Neural cell (in vitro differentiated cells): Measurements from ENCODE around the gene DNAJC7. TPM values are rescaled to one million over a fixed set of nuclear protein-coding genes. Genes with fewer than 3 reads are reported as not detected.

Experiments used
- H2AFZ ChIP-seq: fragments of 200-600, 300-800 bp; sonication (generic), shearing (Covaris generic); 2 replicates; pipeline ENCODE4 v1.6.0; 2014; ENCODE audit warnings: low read depth, mild to moderate bottlenecking, antibody characterized with exemption, low read length, moderate library complexity
- H3F3A ChIP-seq: fragments of 200-600 bp; shearing (Covaris generic); 2 replicates; pipeline ENCODE4 v1.6.1; 2016; ENCODE audit warnings: mild to moderate bottlenecking, moderate library complexity, mixed read lengths, antibody characterized with exemption, low read length; ENCODE audit not compliant: insufficient read depth, poor library complexity, severe bottlenecking
- H3K27ac ChIP-seq: fragments of 200-600, 300-800 bp; sonication (generic), shearing (Covaris generic); 2 replicates; pipeline ENCODE4 v1.5.1; 2014; ENCODE audit warnings: mild to moderate bottlenecking, low read length, moderate library complexity
- H3K27me3 ChIP-seq: fragments of 300-800, 200-600 bp; sonication (generic), shearing (Covaris generic); 2 replicates; pipeline ENCODE4 v1.6.0; 2014; ENCODE audit warnings: mild to moderate bottlenecking, low read depth, low read length, moderate library complexity; ENCODE audit not compliant: insufficient read depth
- H3K36me3 ChIP-seq: fragments of 300-800, 200-600 bp; sonication (generic), shearing (Covaris generic); 2 replicates; pipeline ENCODE4 v1.5.1; 2014; ENCODE audit warnings: mild to moderate bottlenecking, antibody characterized with exemption, low read length, moderate library complexity; ENCODE audit not compliant: insufficient read depth
- H3K4me2 ChIP-seq: fragments of 300-800, 200-600 bp; sonication (generic), shearing (Covaris generic); 2 replicates; pipeline ENCODE4 v1.6.0; 2014; ENCODE audit warnings: mild to moderate bottlenecking, low read length
- H3K4me3 ChIP-seq: fragments of 300-800, 200-600 bp; sonication (generic), shearing (Covaris generic); 2 replicates; pipeline ENCODE4 v1.5.1; 2014; ENCODE audit warnings: mild to moderate bottlenecking, low read length, moderate library complexity
- H3K79me2 ChIP-seq: fragments of 200-600 bp; shearing (Covaris generic); replicated peaks from 2 replicates; pipeline ENCODE4 v1.6.0; 2014; ENCODE audit warnings: mild to moderate bottlenecking, low read length, moderate library complexity; ENCODE audit not compliant: insufficient read depth
- H3K9ac ChIP-seq: fragments of 300-800, 200-600 bp; sonication (generic), shearing (Covaris generic); 2 replicates; pipeline ENCODE4 v1.6.1; 2016; ENCODE audit warnings: mild to moderate bottlenecking, low read length, mixed read lengths
- H3K9me2 ChIP-seq: fragments of 200-600 bp; shearing (Covaris generic); 2 replicates; pipeline ENCODE4 v1.6.1; 2016; ENCODE audit warnings: mild to moderate bottlenecking, low read length, mixed read lengths; ENCODE audit not compliant: insufficient read depth
- H3K9me3 ChIP-seq: fragments of 200-600, 300-800 bp; sonication (generic), shearing (Covaris generic); 2 replicates; pipeline ENCODE4 v1.6.1; 2016; ENCODE audit warnings: mild to moderate bottlenecking, mixed run types, low read length, moderate library complexity, mixed read lengths
- H4K20me1 ChIP-seq: fragments of 200-600 bp; shearing (Covaris generic); 2 replicates; pipeline ENCODE4 v1.6.1; 2016; ENCODE audit warnings: mild to moderate bottlenecking, mixed run types; ENCODE audit not compliant: insufficient read depth
- CTCF ChIP-seq: fragments of 450-650 bp; IDR thresholded peaks from 2 replicates; pipeline ENCODE4 v1.5.1; 2014; ENCODE audit warnings: antibody characterized with exemption, mild to moderate bottlenecking, moderate library complexity; ENCODE audit not compliant: poor library complexity, severe bottlenecking
- EP300 ChIP-seq: fragments of 450-650 bp; conservative IDR thresholded peaks from 2 replicates; pipeline ENCODE4 v1.6.1; 2014; ENCODE audit warnings: antibody characterized with exemption, mild to moderate bottlenecking, moderate library complexity; ENCODE audit not compliant: poor library complexity, severe bottlenecking
- EZH2 ChIP-seq: fragments of 200-600, 300-800 bp; shearing (Covaris generic), sonication (generic); IDR thresholded peaks from 2 replicates; pipeline ENCODE4 v1.6.1; 2014; ENCODE audit warnings: antibody characterized with exemption, low read length, borderline replicate concordance, mild to moderate bottlenecking; ENCODE audit not compliant: insufficient read depth, poor library complexity, severe bottlenecking
- MXI1 ChIP-seq: fragments of 450-650 bp; conservative IDR thresholded peaks from 2 replicates; pipeline ENCODE4 v1.6.1; 2014; ENCODE audit warnings: antibody characterized with exemption, mild to moderate bottlenecking; ENCODE audit not compliant: poor library complexity, severe bottlenecking
- POLR2AphosphoS5 ChIP-seq: IDR thresholded peaks from 2 replicates; pipeline ENCODE4 v1.6.1; 2012
- RAD21 ChIP-seq: fragments of 450-650 bp; conservative IDR thresholded peaks from 2 replicates; pipeline ENCODE4 v1.6.1; 2014; ENCODE audit warnings: antibody characterized with exemption, mild to moderate bottlenecking, moderate library complexity
- SMC3 ChIP-seq: fragments of 450-650 bp; conservative IDR thresholded peaks from 2 replicates; pipeline ENCODE4 v1.6.1; 2014; ENCODE audit warnings: antibody characterized with exemption, mild to moderate bottlenecking, moderate library complexity; ENCODE audit not compliant: poor library complexity
- TAF1 ChIP-seq: IDR thresholded peaks from 2 replicates; pipeline ENCODE4 v1.6.1; 2012; ENCODE audit warnings: low read depth
- polyA plus RNA-seq: library from polyadenylated mRNA; depleted of rRNA; stranded (reverse); fragments of >200 nt; gene quantifications from 2 replicates; pipeline ENCODE4 v1.2.3, GENCODE V29; 2014
- TF ChIP-seq, protein P1 (sequence below): IDR thresholded peaks from 2 replicates; pipeline ENCODE4 v1.6.1; 2012; ENCODE audit warnings: borderline replicate concordance

DNAJC7 gene
- polyA plus RNA-seq, 1 donor from 2014 or later = 126 TPM

DNA sequence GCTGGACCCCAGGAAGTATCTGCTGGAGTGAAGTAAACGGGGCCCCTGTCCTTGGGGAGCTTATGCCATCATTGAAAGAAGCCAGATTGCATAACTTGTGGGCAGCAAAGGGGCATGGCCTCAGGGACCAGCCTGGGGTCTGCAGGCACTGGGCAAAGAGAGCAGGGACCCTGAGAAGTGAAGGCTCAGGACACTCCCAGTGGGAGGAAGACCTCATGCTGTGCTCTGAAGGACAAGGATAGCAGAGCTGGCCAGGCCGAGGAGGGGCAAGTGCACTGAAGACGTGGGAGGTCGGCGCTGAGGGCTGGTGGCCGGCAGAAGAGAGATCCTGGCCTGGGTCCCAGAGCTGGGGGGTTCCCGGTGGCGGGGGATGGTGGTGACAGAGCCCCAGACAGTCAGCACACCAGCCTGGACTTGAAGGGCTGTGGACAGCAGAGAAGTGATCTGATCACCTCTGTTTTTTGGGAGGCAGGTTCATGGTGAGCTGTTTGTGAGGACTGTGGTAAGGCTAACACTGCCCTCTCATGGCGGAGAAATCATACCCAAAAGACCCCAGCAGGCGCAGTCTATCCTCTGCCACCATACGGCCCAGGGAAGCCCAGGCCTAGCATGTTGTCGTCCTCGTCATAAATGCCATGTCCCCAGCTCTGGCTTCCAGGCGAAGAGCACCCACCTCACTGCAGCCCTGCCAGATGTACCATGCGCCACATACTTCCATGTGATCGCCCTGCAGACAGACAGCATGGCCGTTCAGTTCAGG is 57.7 kb downstream of the DNAJC7 start:
- H3K27me3 ChIP-seq = no peaks in the 10 kb centered on the region
- no peak overlapping the region for H3K4me3 ChIP-seq
- no peaks in the 10 kb centered on the region for H3F3A ChIP-seq
- no peaks in the 10 kb centered on the region for H4K20me1 ChIP-seq
- no peaks in the 10 kb centered on the region for H3K9me2 ChIP-seq
- no peak overlapping the region for H3K27ac ChIP-seq
- no peak overlapping the region for H3K4me2 ChIP-seq
- no peaks in the 10 kb centered on the region for H3K9me3 ChIP-seq
- TF ChIP-seq MXI1 = no peak
- peak; percentile 11 for TF ChIP-seq CTCF
- no peak for TF ChIP-seq EZH2
- TF ChIP-seq POLR2AphosphoS5 = no peak
- no peak for TF ChIP-seq RAD21
- no peak overlapping the region for H3K9ac ChIP-seq
- no peak overlapping the region for H2AFZ ChIP-seq
- no peaks in the 10 kb centered on the region for H3K36me3 ChIP-seq
- H3K79me2 ChIP-seq = no peaks in the 10 kb centered on the region

DNA sequence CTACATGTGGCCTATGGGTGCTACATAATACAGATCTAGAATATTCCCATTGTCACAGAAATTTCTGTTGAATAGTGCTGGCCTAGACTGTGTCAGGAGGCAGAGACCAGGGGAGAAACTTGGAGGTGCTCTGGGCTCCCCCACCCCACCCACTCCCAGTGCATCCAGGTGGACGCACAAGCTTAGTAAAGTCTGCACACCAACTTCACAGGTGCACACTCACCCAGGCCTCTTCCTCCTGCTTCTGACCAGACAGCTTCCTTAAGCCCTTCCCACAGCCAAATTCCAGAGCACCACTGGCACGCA is 58.3 kb downstream of the DNAJC7 start:
- H3K36me3 ChIP-seq = no peaks in the 10 kb centered on the region
- H4K20me1 ChIP-seq = no peaks in the 10 kb centered on the region
- no peak overlapping the region for H3K4me3 ChIP-seq
- TF ChIP-seq POLR2AphosphoS5 (no peak), SMC3 (no peak), TAF1 (no peak), EZH2 (no peak), RAD21 (no peak), EP300 (no peak), MXI1 (no peak), CTCF (no peak)
- TF ChIP-seq, protein P1, sequence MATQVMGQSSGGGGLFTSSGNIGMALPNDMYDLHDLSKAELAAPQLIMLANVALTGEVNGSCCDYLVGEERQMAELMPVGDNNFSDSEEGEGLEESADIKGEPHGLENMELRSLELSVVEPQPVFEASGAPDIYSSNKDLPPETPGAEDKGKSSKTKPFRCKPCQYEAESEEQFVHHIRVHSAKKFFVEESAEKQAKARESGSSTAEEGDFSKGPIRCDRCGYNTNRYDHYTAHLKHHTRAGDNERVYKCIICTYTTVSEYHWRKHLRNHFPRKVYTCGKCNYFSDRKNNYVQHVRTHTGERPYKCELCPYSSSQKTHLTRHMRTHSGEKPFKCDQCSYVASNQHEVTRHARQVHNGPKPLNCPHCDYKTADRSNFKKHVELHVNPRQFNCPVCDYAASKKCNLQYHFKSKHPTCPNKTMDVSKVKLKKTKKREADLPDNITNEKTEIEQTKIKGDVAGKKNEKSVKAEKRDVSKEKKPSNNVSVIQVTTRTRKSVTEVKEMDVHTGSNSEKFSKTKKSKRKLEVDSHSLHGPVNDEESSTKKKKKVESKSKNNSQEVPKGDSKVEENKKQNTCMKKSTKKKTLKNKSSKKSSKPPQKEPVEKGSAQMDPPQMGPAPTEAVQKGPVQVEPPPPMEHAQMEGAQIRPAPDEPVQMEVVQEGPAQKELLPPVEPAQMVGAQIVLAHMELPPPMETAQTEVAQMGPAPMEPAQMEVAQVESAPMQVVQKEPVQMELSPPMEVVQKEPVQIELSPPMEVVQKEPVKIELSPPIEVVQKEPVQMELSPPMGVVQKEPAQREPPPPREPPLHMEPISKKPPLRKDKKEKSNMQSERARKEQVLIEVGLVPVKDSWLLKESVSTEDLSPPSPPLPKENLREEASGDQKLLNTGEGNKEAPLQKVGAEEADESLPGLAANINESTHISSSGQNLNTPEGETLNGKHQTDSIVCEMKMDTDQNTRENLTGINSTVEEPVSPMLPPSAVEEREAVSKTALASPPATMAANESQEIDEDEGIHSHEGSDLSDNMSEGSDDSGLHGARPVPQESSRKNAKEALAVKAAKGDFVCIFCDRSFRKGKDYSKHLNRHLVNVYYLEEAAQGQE = no peak
- no peak overlapping the region for H3K9ac ChIP-seq
- no peaks in the 10 kb centered on the region for H3F3A ChIP-seq
- H3K79me2 ChIP-seq = no peaks in the 10 kb centered on the region
- H3K27me3 ChIP-seq = no peaks in the 10 kb centered on the region
- H3K9me2 ChIP-seq = no peaks in the 10 kb centered on the region
- no peak overlapping the region for H3K27ac ChIP-seq
- H2AFZ ChIP-seq = no peak overlapping the region
- no peaks in the 10 kb centered on the region for H3K9me3 ChIP-seq
- no peak overlapping the region for H3K4me2 ChIP-seq
